ENCODE measurements around the gene SBF2.

Gene SBF2

GRCh38 chr11:9852465-9852864 lies 441.6 kb downstream of the SBF2 start:
- DNase-seq (ENCODE audit: low spot score) = no peak

GRCh38 chr11:9851366-9851765 lies 442.7 kb downstream of the SBF2 start:
- no peak for DNase-seq (ENCODE audit: low spot score)

GRCh38 chr11:9850224-9850895 lies 443.7 kb downstream of the SBF2 start:
- no peak for DNase-seq (ENCODE audit: low spot score)

DNA sequence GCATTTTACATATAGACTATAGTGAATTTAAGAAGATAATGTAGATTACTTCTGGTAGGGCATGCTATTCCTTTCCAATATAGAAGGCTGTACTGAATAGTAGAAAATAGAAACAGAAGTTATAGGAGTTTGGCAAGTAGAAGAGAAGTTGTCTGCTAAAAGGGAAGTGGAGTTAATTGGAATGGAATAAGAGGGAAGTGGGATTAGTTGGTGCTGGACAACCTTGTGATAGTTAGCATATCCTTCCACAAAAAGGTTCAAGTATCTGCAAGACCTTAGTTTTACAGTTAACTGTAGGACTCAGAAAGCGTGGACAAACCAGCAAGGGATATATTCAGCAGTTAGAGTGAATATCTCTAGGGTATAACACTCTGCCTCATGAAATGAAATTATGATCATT lies 444.6 kb downstream of the SBF2 start:
- no peak for DNase-seq (ENCODE audit: low spot score)

DNA sequence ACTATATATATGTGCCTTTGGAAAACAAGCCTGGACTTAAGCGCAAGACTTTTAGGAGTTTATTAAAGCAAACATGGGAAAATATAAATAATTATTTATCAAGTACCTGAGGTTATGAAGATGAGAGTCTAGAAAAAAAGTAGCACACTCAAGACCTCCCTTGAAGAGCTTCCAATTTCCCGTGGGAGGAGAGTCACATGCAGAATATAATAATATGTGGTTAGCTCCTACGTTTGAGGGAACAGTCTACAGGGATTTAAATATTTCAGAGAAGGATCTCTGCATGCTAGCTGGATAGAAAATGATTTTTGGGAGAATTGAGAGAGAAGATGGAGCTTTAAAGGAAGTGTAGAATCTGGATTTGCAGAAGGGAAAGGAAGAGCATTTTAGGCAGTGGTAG lies 446.4 kb downstream of the SBF2 start:
- no peak for DNase-seq (ENCODE audit: low spot score)

GRCh38 chr11:9842923-9843322 lies 451.1 kb downstream of the SBF2 start:
- DNase-seq (ENCODE audit: low spot score) = no peak

DNA sequence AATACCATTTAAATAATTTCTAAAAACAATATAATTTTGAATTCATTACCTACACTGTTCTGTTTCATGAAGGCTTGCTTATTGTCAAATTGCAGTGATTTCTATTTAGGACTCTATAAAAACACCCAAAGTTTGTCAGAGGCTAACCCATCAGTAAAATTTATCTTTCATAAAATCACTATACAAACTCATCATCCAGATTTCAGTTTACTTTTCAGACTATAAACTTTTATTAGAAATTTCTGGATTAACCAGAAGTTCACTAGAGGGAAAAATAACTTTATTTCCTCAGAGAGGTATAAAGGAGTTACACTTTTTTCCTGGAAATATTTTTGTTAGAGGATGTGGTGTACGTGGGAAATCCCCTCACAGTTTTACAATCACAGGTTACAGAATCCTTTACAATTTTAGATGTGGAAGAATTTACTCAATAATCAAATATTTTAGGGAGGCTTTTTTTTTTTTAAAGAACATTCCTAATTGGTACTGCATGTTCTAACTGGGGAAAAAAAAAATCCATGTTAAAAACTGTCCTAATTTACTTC lies 453.5 kb downstream of the SBF2 start:
- no peak for DNase-seq (ENCODE audit: low spot score)

- no peak for DNase-seq (ENCODE audit: low spot score)
These were observed 454.5 kb downstream of the SBF2 start for GRCh38 chr11:9839550-9839949.

GRCh38 chr11:9838961-9839360 lies 455.1 kb downstream of the SBF2 start:
- no peak for DNase-seq (ENCODE audit: low spot score)

DNA sequence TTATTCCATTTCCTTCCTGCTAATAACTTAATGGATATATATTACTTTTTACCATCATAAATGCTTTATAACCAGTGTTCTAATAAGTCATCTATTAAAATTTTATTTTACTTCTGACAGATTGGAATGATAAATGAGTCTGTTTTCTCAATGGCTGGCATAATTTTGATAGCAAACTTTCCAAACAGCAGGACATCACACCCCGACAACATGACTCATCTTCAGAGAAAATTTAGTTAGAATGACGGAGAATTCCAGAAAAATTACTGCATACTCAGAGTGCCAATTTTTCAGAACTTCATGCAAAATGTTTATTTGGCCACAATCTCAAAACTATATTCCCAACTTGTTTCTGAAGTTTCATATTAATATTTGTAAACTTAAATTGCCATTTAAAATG lies 455.8 kb downstream of the SBF2 start:
- DNase-seq (ENCODE audit: low spot score) = no peak

- no peak for DNase-seq (ENCODE audit: low spot score)
These were observed 459.7 kb downstream of the SBF2 start for GRCh38 chr11:9834291-9834690.

- DNase-seq (ENCODE audit: low spot score) = no peak
These were observed 462.9 kb downstream of the SBF2 start for GRCh38 chr11:9831122-9831521.

- DNase-seq (ENCODE audit: low spot score) = no peak
These were observed 466.3 kb downstream of the SBF2 start for GRCh38 chr11:9827708-9828107.

- DNase-seq (ENCODE audit: low spot score) = no peak
These were observed 467.6 kb downstream of the SBF2 start for GRCh38 chr11:9826390-9826789.

DNA sequence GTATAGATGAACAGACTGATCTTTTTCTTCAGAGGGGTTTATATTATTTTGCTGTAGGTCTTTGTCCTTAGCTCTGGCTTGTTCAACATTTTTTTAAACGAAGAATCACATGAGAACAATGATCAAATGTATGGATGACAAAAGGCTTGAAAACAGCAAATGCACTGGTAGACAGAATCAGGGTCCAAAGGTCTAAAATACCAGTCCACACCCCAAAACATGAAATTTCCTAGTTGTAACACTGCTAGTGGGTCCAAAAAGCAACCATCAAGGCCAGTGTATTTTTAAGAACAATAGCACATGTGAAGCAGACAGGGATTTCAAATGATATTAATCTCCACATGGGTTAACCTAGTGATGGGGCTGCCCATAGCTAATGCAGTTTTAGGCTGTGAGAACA lies 468.1 kb downstream of the SBF2 start:
- DNase-seq (ENCODE audit: low spot score) = no peak

- no peak for DNase-seq (ENCODE audit: low spot score)
These were observed 468.7 kb downstream of the SBF2 start for GRCh38 chr11:9825315-9825714.

DNA sequence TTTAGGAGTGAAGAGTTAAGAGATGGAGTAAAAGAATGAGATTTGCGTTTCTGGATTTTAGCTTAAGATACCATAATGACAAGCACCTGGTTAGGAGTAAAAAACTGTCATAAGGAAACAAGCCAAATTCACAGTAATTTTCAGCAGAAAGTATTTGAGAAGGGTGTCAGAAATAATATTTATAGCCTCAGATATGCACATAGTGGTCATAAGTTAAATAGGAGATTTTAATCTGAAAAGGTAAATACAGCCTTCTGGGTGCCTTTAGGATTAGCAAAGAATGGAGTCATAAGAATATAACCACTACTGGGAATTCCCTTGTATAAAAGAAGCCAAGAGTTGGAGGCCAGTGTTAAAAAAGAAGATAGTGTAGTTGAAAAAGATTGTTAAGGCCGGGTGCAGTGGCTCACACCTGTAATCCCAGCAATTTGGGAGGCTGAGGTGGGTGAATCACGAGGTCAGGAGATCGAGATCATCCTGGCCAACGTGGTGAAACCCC lies 470.1 kb downstream of the SBF2 start:
- DNase-seq (ENCODE audit: low spot score) = no peak

DNA sequence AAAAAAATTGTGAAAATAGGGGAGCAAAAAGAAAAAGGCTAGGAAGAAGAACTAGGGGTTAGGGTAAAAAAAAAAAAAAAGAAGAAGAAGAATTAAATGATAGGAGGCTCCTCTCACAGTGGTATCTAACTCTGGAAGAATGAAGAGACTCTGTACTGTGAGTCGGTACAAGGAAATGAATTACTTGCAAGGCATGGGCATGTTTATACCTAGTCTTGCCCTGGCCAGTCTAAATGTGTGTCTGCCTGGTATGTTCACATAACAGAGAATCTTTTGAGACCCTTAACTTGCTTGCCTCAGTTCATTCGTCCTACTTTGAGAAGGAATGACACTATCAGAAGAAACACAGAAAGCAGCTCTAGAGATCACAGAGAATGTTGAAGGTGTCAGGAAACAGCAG lies 470.6 kb downstream of the SBF2 start:
- DNase-seq (ENCODE audit: low spot score) = no peak

DNA sequence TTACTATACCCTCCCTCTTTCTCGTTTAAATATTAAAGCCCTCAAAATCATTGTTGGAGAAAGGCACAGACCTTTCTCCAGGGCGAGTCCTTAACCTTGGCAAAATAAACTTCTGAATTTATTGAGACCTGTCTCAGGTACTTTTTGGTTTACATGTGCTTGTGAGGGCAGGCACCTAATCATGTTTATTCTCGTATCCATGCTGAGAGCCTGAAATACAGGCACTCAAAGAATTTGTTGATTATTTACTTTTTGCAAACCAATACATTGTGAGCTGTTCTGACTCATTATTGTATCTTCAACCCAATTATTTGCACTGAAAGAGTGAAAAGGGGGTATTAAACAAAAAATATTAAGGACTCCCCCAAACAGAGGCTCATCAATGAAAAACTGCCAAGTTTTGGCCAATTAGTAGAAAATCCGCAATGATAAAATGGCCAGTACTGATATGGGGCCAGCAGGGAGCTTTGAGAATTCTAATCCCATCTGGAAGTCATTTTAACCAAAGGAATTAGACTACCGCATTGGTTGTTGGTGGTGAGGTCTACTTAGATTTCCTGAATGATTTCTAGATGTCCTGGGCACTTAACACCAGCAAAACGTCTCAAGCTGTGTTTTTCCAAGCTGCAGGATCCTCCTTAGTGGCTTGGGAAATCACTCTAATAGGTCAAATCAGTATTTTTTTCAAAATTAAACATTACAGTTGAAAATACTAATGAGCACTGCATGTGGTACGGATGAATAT lies 472.8 kb downstream of the SBF2 start:
- DNase-seq (ENCODE audit: low spot score) = no peak

GRCh38 chr11:9820260-9820659 lies 473.8 kb downstream of the SBF2 start:
- no peak for DNase-seq (ENCODE audit: low spot score)

- no peak for DNase-seq (ENCODE audit: low spot score)
These were observed 476.8 kb downstream of the SBF2 start for GRCh38 chr11:9817191-9817590.

DNA sequence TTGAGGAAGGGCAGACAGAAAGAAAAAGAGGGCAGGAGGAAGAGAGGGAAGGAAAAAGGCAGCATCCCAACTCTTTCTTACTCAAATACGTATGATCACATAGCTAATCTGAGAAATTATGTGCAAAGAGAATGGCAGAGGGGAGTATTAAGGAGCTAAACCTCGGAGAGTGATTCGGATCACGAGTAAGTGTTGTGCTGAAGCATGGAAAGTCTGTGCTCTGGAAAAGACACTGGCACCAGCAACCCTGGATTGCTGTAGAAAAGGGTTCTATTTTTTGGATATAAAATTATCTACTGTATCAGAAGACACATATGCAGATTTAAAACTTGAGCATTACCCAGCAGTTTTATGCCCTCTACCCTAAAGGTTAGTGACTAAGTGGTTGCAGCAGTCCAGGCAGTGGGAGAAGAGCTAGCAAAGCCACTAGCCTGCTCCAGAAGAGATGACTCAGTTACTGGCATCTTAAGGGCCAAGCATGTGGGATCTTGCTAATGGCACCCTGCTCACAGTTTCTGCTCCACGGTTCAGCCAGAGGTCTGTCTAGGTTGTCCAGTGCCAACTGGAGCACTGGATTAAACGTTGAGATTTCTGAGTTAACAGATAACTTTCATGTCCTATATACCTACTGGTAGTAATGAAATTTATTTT lies 478.4 kb downstream of the SBF2 start:
- no peak for DNase-seq (ENCODE audit: low spot score)

GRCh38 chr11:9814108-9814507 lies 479.9 kb downstream of the SBF2 start:
- no peak for DNase-seq (ENCODE audit: low spot score)

All from iPS-NIHi11 (cell line).